ENCODE results near the gene ADAMTS13.

GRCh38 chr9:133383438-133383837 is 38.7 kb upstream of the ADAMTS13 start:
- TF ChIP-seq CTCF (IDR thresholded peaks at IDR 0.05) (peak in 1 of 3 donors; percentile 33), POLR2A (IDR thresholded peaks at IDR 0.05) (no peak)
